ENCODE data around the gene RAD51B. TPM values are rescaled to one million over a fixed set of nuclear protein-coding genes. Genes with fewer than 3 reads are reported as not detected.

Gene RAD51B
- polyA plus RNA-seq, 3 donors = 3.6 to 11.6 (median 9.4) TPM

- H3K4me3 ChIP-seq (replicated peaks in 1 of 3; ENCODE audit: low read depth in 2 of 3, low read length in 3 of 3) = no peak overlapping the region
- no peak overlapping the region for H3K9ac ChIP-seq (ENCODE audit: insufficient read depth, low read length, poor library complexity, severe bottlenecking)
- no peaks in the 10 kb centered on the region for H3K36me3 ChIP-seq (replicated peaks in 1 of 2; ENCODE audit: control insufficient read depth in 1 of 2, insufficient read depth in 2 of 2, low read length in 2 of 2)
- H3K4me2 ChIP-seq (replicated peaks; ENCODE audit: extremely low read depth, low read length, poor library complexity, severe bottlenecking) = no peak overlapping the region
- peaks cover 17 to 23% of the 10 kb centered on the region in 2 donors for H3K4me1 ChIP-seq (ENCODE audit: control insufficient read depth in 1 of 2, insufficient read depth in 2 of 2, low read length in 2 of 2)
- no peak overlapping the region for H3K27ac ChIP-seq (ENCODE audit: low read depth in 1 of 2, low read length in 2 of 2)
- no peaks in the 10 kb centered on the region for H4K20me1 ChIP-seq (ENCODE audit: insufficient read depth, low read length)
- Mint-ChIP-seq H3K36me3 (peaks cover 0 to 4% of the 10 kb centered on the region in 2 donors), H3K9me3 (peaks cover 0 to 3% (median 2%) of the 10 kb centered on the region in 7 donors), H3K4me1 (peaks cover 23% of the 10 kb centered on the region), H3K27ac (no peak overlapping the region), H3K4me3 (no peak overlapping the region), H3K27me3 (ENCODE audit: low read depth in 3 of 3) (peaks cover 0 to 2% (median 0%) of the 10 kb centered on the region in 3 donors)
- DNase-seq = no peak
- H3K9me3 ChIP-seq (replicated peaks in 1 of 2; ENCODE audit: control insufficient read depth in 1 of 2, insufficient read depth in 1 of 2, low read length in 2 of 2) = no peaks in the 10 kb centered on the region
- TF ChIP-seq, protein P1, sequence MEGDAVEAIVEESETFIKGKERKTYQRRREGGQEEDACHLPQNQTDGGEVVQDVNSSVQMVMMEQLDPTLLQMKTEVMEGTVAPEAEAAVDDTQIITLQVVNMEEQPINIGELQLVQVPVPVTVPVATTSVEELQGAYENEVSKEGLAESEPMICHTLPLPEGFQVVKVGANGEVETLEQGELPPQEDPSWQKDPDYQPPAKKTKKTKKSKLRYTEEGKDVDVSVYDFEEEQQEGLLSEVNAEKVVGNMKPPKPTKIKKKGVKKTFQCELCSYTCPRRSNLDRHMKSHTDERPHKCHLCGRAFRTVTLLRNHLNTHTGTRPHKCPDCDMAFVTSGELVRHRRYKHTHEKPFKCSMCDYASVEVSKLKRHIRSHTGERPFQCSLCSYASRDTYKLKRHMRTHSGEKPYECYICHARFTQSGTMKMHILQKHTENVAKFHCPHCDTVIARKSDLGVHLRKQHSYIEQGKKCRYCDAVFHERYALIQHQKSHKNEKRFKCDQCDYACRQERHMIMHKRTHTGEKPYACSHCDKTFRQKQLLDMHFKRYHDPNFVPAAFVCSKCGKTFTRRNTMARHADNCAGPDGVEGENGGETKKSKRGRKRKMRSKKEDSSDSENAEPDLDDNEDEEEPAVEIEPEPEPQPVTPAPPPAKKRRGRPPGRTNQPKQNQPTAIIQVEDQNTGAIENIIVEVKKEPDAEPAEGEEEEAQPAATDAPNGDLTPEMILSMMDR (IDR thresholded peaks at IDR 0.05) = no peak
- H3K27me3 ChIP-seq (ENCODE audit: control insufficient read depth in 2 of 2, insufficient read depth in 2 of 2, low read length in 2 of 2) = no peaks in the 10 kb centered on the region
- intact Hi-C loops (cut with micrococcal nuclease) = no loop called here
- WGBS (ENCODE audit: insufficient coverage) = 100% methylated on average over 1 of the region's 4 CpGs
- no peaks in the 10 kb centered on the region for H3K79me2 ChIP-seq (ENCODE audit: insufficient read depth, low read length)
- no peak overlapping the region for H2AFZ ChIP-seq (ENCODE audit: insufficient read depth, low read depth, low read length, poor library complexity, severe bottlenecking)
Measured at GRCh38 chr14:68322940-68323620, 503.5 kb downstream of the RAD51B start.

DNA sequence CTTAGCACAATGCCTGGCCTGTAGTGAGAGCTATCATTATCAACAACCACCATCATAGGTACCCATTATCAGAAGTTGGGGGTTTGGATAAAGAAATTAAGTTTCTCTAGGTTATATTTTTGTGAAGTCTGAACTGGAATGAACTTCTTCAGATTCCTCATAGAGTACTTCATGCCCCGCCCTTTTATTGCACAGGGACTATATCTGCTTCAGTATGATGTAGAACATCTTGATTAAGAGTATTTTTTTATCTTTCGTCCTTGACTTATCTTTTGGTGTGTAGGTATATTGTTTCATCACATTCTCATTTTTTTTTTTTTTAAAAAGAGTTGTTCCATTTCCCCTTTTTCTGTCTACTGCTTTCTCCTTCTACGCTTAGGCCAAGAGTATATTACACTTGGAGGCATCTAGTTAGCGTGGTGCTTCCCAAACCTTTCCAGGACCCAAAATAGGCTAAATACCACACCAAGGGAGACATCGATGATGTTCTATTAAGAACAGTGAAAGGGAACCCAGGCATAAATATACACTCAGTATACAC, 505.8 kb downstream of the RAD51B start:
- peaks cover 17 to 23% of the 10 kb centered on the region in 2 donors for H3K4me1 ChIP-seq (ENCODE audit: control insufficient read depth in 1 of 2, insufficient read depth in 2 of 2, low read length in 2 of 2)
- H3K4me3 Mint-ChIP-seq = no peak overlapping the region

More for the DNA sequence above, 505.8 kb downstream of the RAD51B start:
- Histone ChIP-seq H3K4me3 (replicated peaks in 1 of 3; ENCODE audit: low read depth in 2 of 3, low read length in 3 of 3) (no peak overlapping the region), H3K36me3 (replicated peaks in 1 of 2; ENCODE audit: control insufficient read depth in 1 of 2, insufficient read depth in 2 of 2, low read length in 2 of 2) (no peaks in the 10 kb centered on the region), H3K4me2 (replicated peaks; ENCODE audit: extremely low read depth, low read length, poor library complexity, severe bottlenecking) (no peak overlapping the region), H4K20me1 (ENCODE audit: insufficient read depth, low read length) (no peaks in the 10 kb centered on the region), H2AFZ (ENCODE audit: insufficient read depth, low read depth, low read length, poor library complexity, severe bottlenecking) (no peak overlapping the region), H3K79me2 (ENCODE audit: insufficient read depth, low read length) (no peaks in the 10 kb centered on the region), H3K27ac (ENCODE audit: low read depth in 1 of 2, low read length in 2 of 2) (no peak overlapping the region), H3K9me3 (replicated peaks in 1 of 2; ENCODE audit: control insufficient read depth in 1 of 2, insufficient read depth in 1 of 2, low read length in 2 of 2) (no peaks in the 10 kb centered on the region), H3K9ac (ENCODE audit: insufficient read depth, low read length, poor library complexity, severe bottlenecking) (no peak overlapping the region), H3K27me3 (ENCODE audit: control insufficient read depth in 2 of 2, insufficient read depth in 2 of 2, low read length in 2 of 2) (no peaks in the 10 kb centered on the region)
- no peaks in the 10 kb centered on the region for H3K36me3 Mint-ChIP-seq
- H3K9me3 Mint-ChIP-seq = peaks cover 0 to 3% (median 0%) of the 10 kb centered on the region in 7 donors
- no CpG with 5 or more reads among the region's 5 CpGs for WGBS (ENCODE audit: insufficient coverage)
- no peak overlapping the region for H3K27ac Mint-ChIP-seq
- intact Hi-C loops (cut with micrococcal nuclease) = no loop called here
- no peak for DNase-seq
- TF ChIP-seq, protein P1 (IDR thresholded peaks at IDR 0.05) = no peak
- H3K4me1 Mint-ChIP-seq = peaks cover 23% of the 10 kb centered on the region
- peaks cover 0 to 2% (median 0%) of the 10 kb centered on the region in 3 donors for H3K27me3 Mint-ChIP-seq (ENCODE audit: low read depth in 3 of 3)
